ENCODE measurements around the gene KEL. TPM values are rescaled to one million over a fixed set of nuclear protein-coding genes. Genes with fewer than 3 reads are reported as not detected.

KEL gene
- total RNA-seq, 1 donor from 2014 or later: 1.6 TPM

- intact Hi-C loops (cut with DNase I): no loop called here
- no peak for TF ChIP-seq CTCF (IDR thresholded peaks at IDR 0.05)
- Histone ChIP-seq H3K4me3 (no peak overlapping the region), H3K9me3 (no peaks in the 10 kb centered on the region), H3K27ac (no peak overlapping the region), H3K4me1 (no peaks in the 10 kb centered on the region), H3K36me3 (no peaks in the 10 kb centered on the region), H3K27me3 (ENCODE audit: low read depth) (no peaks in the 10 kb centered on the region)
- ATAC-seq: no peak
- no peak for DNase-seq
Observed at GRCh38 chr7:142968229-142968628, 6.1 kb upstream of the KEL start.

DNA sequence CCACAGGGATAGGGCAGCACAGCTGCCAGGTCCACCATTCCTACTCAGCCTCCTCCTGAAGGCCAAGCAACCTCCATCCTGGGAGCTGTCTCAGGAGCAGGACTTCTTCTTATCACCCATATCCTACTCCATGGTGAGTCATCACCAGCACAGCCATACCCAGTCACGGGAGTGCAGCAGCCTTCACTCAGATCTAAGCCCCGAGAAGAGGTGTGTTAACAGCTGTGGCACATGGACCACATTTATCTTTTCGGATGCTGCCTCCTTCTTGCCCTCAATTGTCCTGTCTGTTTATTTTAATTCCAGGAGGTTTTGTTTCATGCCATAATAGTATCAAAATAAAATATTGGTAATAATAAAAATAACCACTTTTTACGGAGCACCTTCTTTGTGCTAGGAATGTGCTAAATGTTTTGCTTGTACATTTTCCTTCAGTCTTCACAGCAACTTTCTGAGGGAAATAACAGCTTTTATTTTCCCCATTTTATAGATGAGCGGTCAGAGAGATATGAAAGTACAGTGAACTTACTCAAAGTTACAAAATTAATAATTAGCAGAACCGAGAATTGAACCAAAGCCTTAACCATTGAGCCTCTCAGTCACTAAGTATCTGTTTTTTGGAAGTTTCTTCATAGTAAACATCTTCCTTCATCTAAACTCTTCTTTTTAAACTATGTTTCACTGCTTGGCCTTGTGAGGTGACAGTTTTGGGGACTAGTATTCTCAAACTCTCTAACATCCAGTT lies 2.5 kb upstream of the KEL start:
- Histone ChIP-seq H3K36me3 (no peaks in the 10 kb centered on the region), H3K27ac (no peak overlapping the region), H3K4me1 (no peaks in the 10 kb centered on the region), H3K9me3 (no peaks in the 10 kb centered on the region), H3K4me3 (no peak overlapping the region), H3K27me3 (ENCODE audit: low read depth) (no peaks in the 10 kb centered on the region)
- intact Hi-C loops (cut with DNase I): no loop called here
- DNase-seq: no peak
- ATAC-seq: no peak
- no peak for TF ChIP-seq CTCF (IDR thresholded peaks at IDR 0.05)

- intact Hi-C loops (cut with DNase I): no loop called here
- Histone ChIP-seq H3K9me3 (no peaks in the 10 kb centered on the region), H3K36me3 (no peaks in the 10 kb centered on the region), H3K4me1 (no peaks in the 10 kb centered on the region), H3K27me3 (ENCODE audit: low read depth) (no peaks in the 10 kb centered on the region), H3K27ac (no peak overlapping the region), H3K4me3 (no peak overlapping the region)
- no peak for DNase-seq
- no peak for ATAC-seq
- TF ChIP-seq CTCF (IDR thresholded peaks at IDR 0.05): no peak
Observed at GRCh38 chr7:142963993-142964392, 1.8 kb upstream of the KEL start.

GRCh38 chr7:142962991-142963390 lies 828 bp upstream of the KEL start:
- ATAC-seq (no peak), DNase-seq (no peak)
- no peak for TF ChIP-seq CTCF (IDR thresholded peaks at IDR 0.05)
- intact Hi-C loops (cut with DNase I): no loop called here
- H3K4me1 ChIP-seq: no peaks in the 10 kb centered on the region
- H3K36me3 ChIP-seq: no peaks in the 10 kb centered on the region
- H3K4me3 ChIP-seq: no peak overlapping the region
- no peak overlapping the region for H3K27ac ChIP-seq
- H3K27me3 ChIP-seq (ENCODE audit: low read depth): no peaks in the 10 kb centered on the region
- H3K9me3 ChIP-seq: no peaks in the 10 kb centered on the region

DNA sequence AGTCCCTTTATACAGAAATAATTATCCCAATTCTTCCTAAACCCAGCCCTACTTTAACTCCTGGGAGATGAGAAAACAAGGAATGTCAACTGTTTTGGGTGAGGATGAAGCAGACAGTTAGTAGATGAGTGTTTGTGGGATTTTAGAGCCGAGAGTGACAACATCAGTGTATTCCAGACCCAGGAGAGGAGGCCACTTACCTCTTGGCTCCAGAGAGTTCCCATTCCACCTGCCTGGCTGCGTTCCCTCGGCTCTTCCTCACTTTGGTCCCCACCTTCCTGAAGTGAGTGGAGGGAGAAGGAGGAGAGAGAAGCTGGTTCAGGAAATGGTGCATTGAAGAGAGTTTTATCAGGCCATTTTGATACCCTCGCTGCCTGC lies 579 bp downstream of the KEL start:
- no peaks in the 10 kb centered on the region for H3K9me3 ChIP-seq
- intact Hi-C loops (cut with DNase I): no loop called here
- no peak for TF ChIP-seq CTCF (IDR thresholded peaks at IDR 0.05)
- H3K27ac ChIP-seq: no peak overlapping the region
- H3K27me3 ChIP-seq (ENCODE audit: low read depth): no peaks in the 10 kb centered on the region
- no peak for DNase-seq
- ATAC-seq: no peak
- no peaks in the 10 kb centered on the region for H3K4me1 ChIP-seq
- no peak overlapping the region for H3K4me3 ChIP-seq
- no peaks in the 10 kb centered on the region for H3K36me3 ChIP-seq
